Stromal cell of bone marrow (primary cell): ENCODE results near the gene IRS4.

Experiments
- DNase-seq: peaks from one replicate; pipeline ENCODE4 v3.0.0-alpha.2; 2012; ENCODE audit warnings: low read depth

IRS4 gene

DNA sequence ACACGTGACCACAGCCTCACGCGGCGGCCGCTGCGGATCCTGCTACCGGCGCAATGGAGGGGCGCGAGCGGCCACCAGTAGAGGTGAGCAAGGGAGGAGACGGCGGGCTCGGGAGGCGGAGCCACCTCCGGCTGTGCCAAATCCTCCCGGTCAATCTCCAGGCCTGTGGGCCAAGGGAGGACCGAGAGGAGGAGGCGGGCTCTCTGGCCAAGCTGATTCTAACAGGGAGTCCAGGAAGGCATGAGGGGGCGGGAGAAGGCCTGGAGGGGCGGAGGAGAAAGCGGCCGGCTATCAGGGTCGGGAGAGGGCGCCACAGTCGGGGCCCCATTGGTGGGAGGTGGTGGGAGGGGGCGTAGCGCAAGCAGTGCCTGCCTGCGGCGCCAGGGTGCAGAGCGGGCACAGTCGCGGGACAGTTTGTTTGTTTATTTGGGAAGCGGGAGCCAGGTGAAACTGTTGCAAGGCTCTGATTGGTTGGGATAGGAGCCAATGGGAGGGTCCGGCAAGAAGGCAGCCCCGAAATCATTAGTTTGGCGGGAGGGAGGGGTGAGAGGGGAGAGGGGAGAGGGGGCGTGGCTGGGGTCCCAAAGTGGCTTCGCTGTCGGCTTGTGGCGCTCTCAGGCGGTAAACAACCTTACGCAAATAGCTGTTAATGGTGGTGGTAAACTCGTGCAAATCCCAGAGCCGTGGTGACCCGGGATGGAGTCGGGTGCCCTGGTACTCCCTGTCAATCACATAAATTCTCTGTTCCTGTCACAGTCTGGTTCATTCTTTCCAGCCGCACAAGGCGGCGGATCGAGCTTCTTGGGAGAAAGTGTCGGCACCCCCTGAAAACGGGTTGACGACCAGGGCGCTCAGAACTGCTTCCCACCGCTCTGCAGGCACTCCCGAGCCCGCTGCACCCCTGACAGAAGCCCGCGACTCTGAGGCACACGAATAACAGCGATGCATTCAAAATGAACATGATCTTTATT, at the start of gene IRS4:
IRS4 (minus strand) TSS at position 55 of the 971 bp plus-strand sequence.
- DNase-seq, result no peak

GRCh38 chrX:108772549-108772948, 36.2 kb upstream of the IRS4 start:
- no peak for DNase-seq

DNA sequence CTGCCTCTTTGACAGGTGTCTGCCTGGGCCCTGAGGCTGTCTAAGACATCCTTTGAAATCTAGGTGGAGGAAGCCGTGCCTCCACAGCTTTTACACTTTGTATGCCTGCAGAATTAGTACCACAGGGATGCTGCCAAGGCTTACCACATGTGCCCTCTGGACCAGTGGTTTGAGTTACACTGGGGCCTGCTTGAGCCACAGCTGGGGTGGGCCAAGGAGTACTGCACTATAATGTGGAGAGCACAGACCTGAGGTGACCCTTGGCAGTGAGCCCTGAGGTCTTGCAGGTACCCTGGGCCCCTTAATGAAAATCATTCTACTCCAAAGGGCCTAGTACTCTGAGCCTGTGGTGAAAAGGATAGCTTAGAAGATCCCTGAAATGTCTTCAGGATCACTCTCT, 27.2 kb upstream of the IRS4 start:
- no peak for DNase-seq

DNA sequence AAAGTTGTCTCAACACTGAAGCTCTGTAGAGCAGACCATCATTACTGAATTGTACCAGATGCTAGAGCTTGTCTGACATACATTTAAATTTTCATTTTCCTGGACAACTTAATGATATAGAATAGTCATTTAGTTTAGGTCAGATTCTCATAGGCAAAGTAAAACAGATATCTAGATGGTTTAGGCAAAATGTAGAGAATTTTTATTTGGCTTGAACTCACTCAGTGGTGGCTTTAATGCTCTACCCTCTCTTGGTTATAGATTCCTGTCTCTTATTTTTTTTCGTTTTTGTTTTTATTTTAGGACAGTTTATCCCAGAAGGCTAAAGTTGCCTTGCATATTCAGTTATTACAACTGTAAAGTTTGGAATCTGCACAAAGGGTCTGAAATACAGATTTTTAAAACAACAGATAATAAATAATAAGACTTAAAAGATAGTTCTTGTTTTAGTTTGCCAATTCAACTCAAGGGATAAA, 4.0 kb upstream of the IRS4 start:
- DNase-seq, result no peak

- no peak for DNase-seq
Observed at GRCh38 chrX:108737754-108738153, 1.4 kb upstream of the IRS4 start.

GRCh38 chrX:108735679-108736508, 469 bp downstream of the IRS4 start:
- DNase-seq, result no peak

DNA sequence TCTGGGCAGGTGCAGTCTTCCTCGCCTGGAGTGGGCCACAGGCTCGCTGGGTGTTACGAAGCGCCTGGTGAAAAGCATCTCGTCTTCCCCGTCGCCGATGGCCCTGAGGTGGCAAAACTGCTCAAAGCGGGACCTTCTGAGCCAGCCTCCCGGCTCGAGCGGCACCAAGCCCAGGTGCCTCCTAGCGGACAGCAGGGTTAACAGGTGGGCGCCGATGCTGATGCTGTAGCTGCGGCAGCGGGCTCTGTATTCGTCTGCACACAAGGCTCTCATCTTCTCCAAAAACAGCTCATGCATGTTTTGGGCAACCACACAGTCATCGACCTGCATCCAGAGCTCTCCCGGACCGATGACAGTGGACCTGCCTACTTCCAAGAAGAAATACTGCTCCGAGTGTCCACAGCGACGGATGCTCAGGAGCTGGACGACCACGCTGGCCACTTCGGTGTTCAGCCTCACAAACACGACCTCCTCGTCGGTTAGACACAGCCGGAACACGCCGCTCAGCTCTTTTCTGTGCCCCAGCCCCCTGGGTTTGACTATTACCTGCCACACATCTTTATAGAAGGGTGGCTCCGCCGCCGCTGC, 1.2 kb downstream of the IRS4 start:
- DNase-seq, result no peak

GRCh38 chrX:108734426-108734825, 1.9 kb downstream of the IRS4 start:
- no peak for DNase-seq

DNA sequence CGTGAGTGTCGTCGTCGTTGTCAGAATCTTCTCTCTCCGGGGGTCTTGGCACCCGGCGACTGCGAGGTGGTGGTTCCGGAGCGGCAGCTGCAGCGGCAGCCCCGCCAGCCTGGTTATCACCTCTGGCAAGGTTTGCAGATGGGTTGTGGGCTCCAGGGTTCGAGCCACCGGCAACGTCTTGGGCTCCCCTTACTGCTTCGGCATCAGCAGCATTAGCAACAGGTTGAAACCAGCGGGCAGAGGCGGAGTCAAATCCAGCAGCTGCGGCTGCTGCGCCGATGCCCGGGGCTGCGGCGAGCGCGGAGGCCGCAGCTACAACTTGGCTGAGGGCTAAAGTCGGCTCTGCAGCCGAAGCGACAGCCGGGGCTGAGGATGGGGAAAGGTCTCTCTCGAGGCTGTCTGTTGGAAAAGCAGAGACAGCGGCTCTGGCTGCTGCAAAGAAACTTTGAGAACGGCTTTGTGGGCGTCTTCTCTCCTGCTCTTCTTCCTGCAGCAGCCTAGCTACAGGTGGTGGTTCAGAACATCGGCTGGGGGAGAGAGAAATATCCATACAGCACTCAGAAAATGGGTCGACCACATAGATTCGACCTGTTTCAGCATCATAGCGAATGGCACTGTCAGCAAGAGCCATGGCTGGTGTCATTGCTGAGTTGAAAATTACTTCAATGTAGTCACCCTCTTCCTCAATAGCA, 3.6 kb downstream of the IRS4 start:
- DNase-seq, result no peak

GRCh38 chrX:108731153-108731552, 5.2 kb downstream of the IRS4 start:
- DNase-seq, result no peak

GRCh38 chrX:108726748-108727147, 9.6 kb downstream of the IRS4 start:
- DNase-seq, result no peak

DNA sequence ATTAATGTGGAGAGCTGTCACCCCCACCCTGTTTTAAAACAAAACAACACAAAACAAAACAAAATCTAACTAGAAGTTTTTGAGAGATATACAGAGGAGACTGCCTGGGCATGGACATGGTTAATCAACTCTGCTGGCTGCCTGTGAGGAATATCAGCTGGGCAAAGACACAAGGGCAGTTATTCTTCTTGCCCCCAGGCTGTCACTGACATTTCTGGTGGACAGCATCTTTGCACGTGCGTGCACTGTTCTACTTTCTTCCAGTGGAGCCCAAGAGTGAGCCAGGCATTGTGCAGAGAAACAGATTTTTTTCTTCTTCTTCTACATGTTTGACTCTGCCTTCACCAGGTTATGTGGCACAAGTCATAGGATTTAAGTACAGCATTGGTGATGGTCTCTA, 13.8 kb downstream of the IRS4 start:
- DNase-seq, result no peak

GRCh38 chrX:108712886-108713285, 23.5 kb downstream of the IRS4 start:
- no peak for DNase-seq

DNA sequence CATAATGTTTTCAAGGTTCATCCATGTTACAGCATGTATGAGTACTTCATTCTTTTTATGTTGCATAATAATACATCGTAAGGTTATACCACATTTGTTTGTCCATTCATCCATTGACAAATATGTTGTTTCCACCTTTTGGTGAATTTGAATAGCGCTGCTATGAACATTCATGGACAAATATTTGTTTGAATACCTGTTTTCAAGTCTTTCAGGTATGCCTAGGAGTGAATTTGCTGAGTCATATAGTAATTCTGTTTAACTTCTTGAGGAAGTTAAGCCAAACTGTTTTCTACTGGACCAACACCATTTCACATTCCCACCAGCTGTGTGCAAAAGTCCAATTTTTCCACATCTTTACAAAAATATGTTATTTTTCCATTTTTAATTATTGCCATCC, 31.5 kb downstream of the IRS4 start:
- no peak for DNase-seq

DNA sequence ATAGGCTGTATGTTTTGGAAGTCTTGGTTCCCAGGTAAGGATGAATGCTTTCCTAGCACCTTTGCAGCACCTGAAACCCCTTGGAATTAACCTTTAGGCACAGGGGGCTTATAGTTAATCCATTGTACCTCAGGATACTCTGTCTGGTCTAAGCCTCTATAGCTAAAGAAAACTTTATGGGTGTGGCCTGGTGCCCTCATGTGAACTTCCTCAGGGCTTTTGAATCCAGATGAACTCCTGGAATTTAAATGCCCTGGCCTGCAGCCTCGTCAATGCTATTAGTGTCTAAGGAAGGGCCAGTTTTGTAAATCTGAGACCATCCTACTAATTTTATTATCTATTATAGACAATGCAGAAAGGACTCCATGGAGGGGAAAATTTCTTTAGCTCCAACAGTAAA, 33.8 kb downstream of the IRS4 start:
- DNase-seq, result no peak

- DNase-seq, result no peak
Observed at GRCh38 chrX:108701633-108702032, 34.7 kb downstream of the IRS4 start.

GRCh38 chrX:108699368-108699767, 37.0 kb downstream of the IRS4 start:
- peak; percentile 13 for DNase-seq

DNA sequence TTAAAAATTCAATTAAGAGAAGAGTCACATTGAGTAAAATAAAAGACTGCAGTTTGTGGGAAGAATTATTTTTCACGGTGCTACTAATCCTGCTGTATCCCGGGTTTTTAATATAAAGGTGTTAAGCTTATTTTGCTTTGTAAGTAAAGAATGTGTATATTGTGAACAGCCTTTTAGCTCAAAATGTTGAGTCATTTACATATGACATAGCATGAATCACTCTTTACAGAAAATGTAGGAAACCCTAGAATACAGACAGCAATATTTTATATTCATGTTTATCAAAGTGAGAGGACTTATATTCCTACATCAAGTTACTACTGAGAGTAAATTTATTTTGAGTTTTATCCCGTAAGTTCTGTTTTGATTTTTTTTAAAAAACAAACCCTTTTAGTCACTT, 39.7 kb downstream of the IRS4 start:
- no peak for DNase-seq
